Measurements from ENCODE around the gene AGBL1. TPM values are rescaled to one million over a fixed set of nuclear protein-coding genes. Genes with fewer than 3 reads are reported as not detected.

AGBL1 gene
- total RNA-seq, 1 donor from 2014 or later, result 0.76 TPM

DNA sequence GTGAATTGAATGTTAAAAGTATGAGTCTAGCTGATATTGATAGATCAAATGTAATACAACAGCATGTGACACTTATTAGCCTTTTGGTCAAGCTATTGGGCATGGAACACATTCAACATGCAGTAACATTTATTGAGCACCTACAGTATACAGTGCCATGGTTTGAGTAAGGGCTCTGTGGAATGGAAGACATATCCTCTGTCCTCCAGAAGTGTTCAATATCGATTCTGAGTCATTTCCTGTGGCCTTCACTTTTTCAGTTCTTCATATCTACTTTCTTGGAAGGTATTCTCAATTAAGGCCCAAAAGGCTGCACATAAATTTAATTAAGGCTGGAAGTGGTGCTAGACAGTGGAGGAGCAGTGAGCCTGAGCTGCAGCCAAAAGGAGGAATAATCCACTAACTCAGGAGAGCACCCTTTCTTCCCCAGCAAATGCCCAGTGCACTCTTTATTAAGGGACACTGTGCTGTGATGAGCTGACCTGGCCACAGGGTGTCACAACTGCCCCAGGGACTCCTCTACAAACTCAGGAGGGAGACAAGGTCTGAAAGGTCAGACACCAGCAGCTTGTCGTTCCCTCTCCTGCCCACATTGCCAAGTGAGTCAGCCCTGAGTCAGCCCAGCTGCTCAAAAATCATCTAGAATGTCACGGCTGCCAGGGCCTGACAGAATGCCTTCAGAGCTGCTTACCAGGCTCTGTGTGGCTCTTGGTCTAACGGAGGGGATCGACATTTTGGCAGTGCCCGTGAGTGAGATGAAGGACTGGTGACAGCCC lies 544.8 kb downstream of the AGBL1 start:
- no peak overlapping the region for H3K27ac Mint-ChIP-seq (ENCODE audit: unreplicated experiment)

GRCh38 chr15:86629409-86630356 lies 550.0 kb downstream of the AGBL1 start:
- no peaks in the 10 kb centered on the region for H3K27me3 Mint-ChIP-seq (ENCODE audit: unreplicated experiment)
- no peak for DNase-seq
- no peaks in the 10 kb centered on the region for H3K4me1 Mint-ChIP-seq (ENCODE audit: low read depth, unreplicated experiment)
- no peak overlapping the region for H3K4me3 Mint-ChIP-seq (ENCODE audit: unreplicated experiment)
- TF ChIP-seq, protein P1, sequence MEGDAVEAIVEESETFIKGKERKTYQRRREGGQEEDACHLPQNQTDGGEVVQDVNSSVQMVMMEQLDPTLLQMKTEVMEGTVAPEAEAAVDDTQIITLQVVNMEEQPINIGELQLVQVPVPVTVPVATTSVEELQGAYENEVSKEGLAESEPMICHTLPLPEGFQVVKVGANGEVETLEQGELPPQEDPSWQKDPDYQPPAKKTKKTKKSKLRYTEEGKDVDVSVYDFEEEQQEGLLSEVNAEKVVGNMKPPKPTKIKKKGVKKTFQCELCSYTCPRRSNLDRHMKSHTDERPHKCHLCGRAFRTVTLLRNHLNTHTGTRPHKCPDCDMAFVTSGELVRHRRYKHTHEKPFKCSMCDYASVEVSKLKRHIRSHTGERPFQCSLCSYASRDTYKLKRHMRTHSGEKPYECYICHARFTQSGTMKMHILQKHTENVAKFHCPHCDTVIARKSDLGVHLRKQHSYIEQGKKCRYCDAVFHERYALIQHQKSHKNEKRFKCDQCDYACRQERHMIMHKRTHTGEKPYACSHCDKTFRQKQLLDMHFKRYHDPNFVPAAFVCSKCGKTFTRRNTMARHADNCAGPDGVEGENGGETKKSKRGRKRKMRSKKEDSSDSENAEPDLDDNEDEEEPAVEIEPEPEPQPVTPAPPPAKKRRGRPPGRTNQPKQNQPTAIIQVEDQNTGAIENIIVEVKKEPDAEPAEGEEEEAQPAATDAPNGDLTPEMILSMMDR (IDR thresholded peaks at IDR 0.05; ENCODE audit: partially characterized antibody, unreplicated experiment), result no peak
- H3K27ac Mint-ChIP-seq (ENCODE audit: unreplicated experiment), result no peak overlapping the region
- H3K9me3 Mint-ChIP-seq (ENCODE audit: unreplicated experiment), result peaks cover 2% of the 10 kb centered on the region
- no peaks in the 10 kb centered on the region for H3K36me3 Mint-ChIP-seq (ENCODE audit: unreplicated experiment)

More for the DNA sequence above, 544.8 kb downstream of the AGBL1 start:
- DNase-seq, result peak; percentile 26
- TF ChIP-seq, protein P1 (IDR thresholded peaks at IDR 0.05; ENCODE audit: partially characterized antibody, unreplicated experiment), result peak; percentile 9
- H3K4me1 Mint-ChIP-seq (ENCODE audit: low read depth, unreplicated experiment), result no peaks in the 10 kb centered on the region
- H3K27me3 Mint-ChIP-seq (ENCODE audit: unreplicated experiment), result no peaks in the 10 kb centered on the region
- no peaks in the 10 kb centered on the region for H3K36me3 Mint-ChIP-seq (ENCODE audit: unreplicated experiment)
- no peak overlapping the region for H3K4me3 Mint-ChIP-seq (ENCODE audit: unreplicated experiment)
- H3K9me3 Mint-ChIP-seq (ENCODE audit: unreplicated experiment), result peaks cover 2% of the 10 kb centered on the region

GRCh38 chr15:86630946-86631345 lies 551.3 kb downstream of the AGBL1 start:
- H3K36me3 Mint-ChIP-seq (ENCODE audit: unreplicated experiment), result no peaks in the 10 kb centered on the region
- H3K4me1 Mint-ChIP-seq (ENCODE audit: low read depth, unreplicated experiment), result no peaks in the 10 kb centered on the region

DNA sequence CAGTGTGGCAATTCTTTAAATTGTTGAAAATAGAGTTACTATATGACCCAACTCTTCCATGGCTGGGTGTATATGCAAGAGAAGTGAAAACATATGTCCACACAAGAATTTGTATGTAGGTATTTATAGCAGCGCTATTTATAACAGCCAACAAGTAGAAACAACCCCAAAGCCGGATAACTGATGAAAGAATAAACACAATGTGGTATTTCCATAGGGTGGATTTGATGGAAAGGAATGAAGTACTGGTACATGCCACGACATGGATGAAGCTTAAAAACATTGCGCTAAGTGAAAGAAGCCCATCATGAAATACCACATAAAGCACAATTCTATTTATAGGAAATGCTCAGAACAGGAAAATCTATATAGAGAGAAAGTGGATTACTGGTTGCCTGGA lies 554.5 kb downstream of the AGBL1 start:
- Mint-ChIP-seq H3K27ac (ENCODE audit: unreplicated experiment) (no peak overlapping the region), H3K27me3 (ENCODE audit: unreplicated experiment) (no peaks in the 10 kb centered on the region), H3K36me3 (ENCODE audit: unreplicated experiment) (no peaks in the 10 kb centered on the region), H3K9me3 (ENCODE audit: unreplicated experiment) (no peaks in the 10 kb centered on the region), H3K4me3 (ENCODE audit: unreplicated experiment) (no peak overlapping the region), H3K4me1 (ENCODE audit: low read depth, unreplicated experiment) (no peaks in the 10 kb centered on the region)
- DNase-seq, result no peak
- TF ChIP-seq, protein P1 (IDR thresholded peaks at IDR 0.05; ENCODE audit: partially characterized antibody, unreplicated experiment), result no peak

More at GRCh38 chr15:86630946-86631345, 551.3 kb downstream of the AGBL1 start:
- H3K9me3 Mint-ChIP-seq (ENCODE audit: unreplicated experiment), result peaks cover 2% of the 10 kb centered on the region
- TF ChIP-seq, protein P1 (IDR thresholded peaks at IDR 0.05; ENCODE audit: partially characterized antibody, unreplicated experiment), result no peak
- H3K27ac Mint-ChIP-seq (ENCODE audit: unreplicated experiment), result no peak overlapping the region
- H3K27me3 Mint-ChIP-seq (ENCODE audit: unreplicated experiment), result no peaks in the 10 kb centered on the region
- no peak for DNase-seq
- no peak overlapping the region for H3K4me3 Mint-ChIP-seq (ENCODE audit: unreplicated experiment)
